Hepatocyte (in vitro differentiated cells): ENCODE measurements around the gene IMP3. TPM values are rescaled to one million over a fixed set of nuclear protein-coding genes. Genes with fewer than 3 reads are reported as not detected.
"Not testable (repeated sequence)": the region's sequence is repeated elsewhere in the genome, so short reads cannot be mapped to it uniquely, and the experiment has no call there.

Experiments used
- DNase-seq: peaks from one replicate; pipeline ENCODE4 v3.0.0-alpha.2; 2016; ENCODE audit warnings: low spot score
- H2AFZ ChIP-seq: fragments of 200-600 bp; sonication (generic); 2 replicates; pipeline ENCODE4 v1.6.0; 2016; ENCODE audit warnings: antibody characterized with exemption, mild to moderate bottlenecking
- H3K27ac ChIP-seq: fragments of 200-600 bp; sonication (generic); 2 replicates; pipeline ENCODE4 v1.5.1; 2016; ENCODE audit warnings: mild to moderate bottlenecking
- H3K27me3 ChIP-seq: fragments of 200-600 bp; sonication (generic); 2 replicates; pipeline ENCODE4 v1.6.1; 2016
- H3K36me3 ChIP-seq: fragments of 200-600 bp; sonication (generic); replicated peaks from 2 replicates; pipeline ENCODE4 v1.5.1; 2016; ENCODE audit warnings: low read depth; ENCODE audit not compliant: insufficient read depth
- H3K4me1 ChIP-seq: fragments of 200-600 bp; sonication (generic); 2 replicates; pipeline ENCODE4 v1.5.1; 2016; ENCODE audit warnings: mild to moderate bottlenecking, moderate library complexity; ENCODE audit not compliant: insufficient read depth
- H3K4me2 ChIP-seq: fragments of 200-600 bp; sonication (generic); 2 replicates; pipeline ENCODE4 v1.6.0; 2016
- H3K4me3 ChIP-seq: fragments of 200-600 bp; sonication (generic); 2 replicates; pipeline ENCODE4 v1.5.1; 2016; ENCODE audit warnings: mild to moderate bottlenecking
- H3K79me2 ChIP-seq: fragments of 200-600 bp; sonication (generic); 2 replicates; pipeline ENCODE4 v1.6.0; 2017; ENCODE audit warnings: mild to moderate bottlenecking
- H3K9me2 ChIP-seq: fragments of 200-600 bp; sonication (generic); replicated peaks from 2 replicates; pipeline ENCODE4 v1.6.0; 2017; ENCODE audit warnings: mild to moderate bottlenecking; ENCODE audit not compliant: insufficient read depth
- H3K9me3 ChIP-seq: fragments of 200-600 bp; sonication (generic); 2 replicates; pipeline ENCODE4 v1.5.1; 2016; ENCODE audit warnings: low read depth, mild to moderate bottlenecking
- H4K20me1 ChIP-seq: fragments of 200-600 bp; sonication (generic); 2 replicates; pipeline ENCODE4 v1.6.0; 2016; ENCODE audit warnings: mild to moderate bottlenecking; ENCODE audit not compliant: insufficient read depth, poor library complexity, severe bottlenecking
- EZH2 ChIP-seq: fragments of 200-600 bp; sonication (generic); IDR thresholded peaks from 2 replicates; pipeline ENCODE4 v1.6.1; 2016; ENCODE audit warnings: antibody characterized with exemption, mild to moderate bottlenecking, borderline replicate concordance
- EZH2phosphoT487 ChIP-seq: fragments of 200-600 bp; sonication (generic); IDR thresholded peaks from one replicate; pipeline ENCODE4 v1.6.1; 2018; ENCODE audit warnings: antibody characterized with exemption, mild to moderate bottlenecking, low read depth, moderate library complexity; ENCODE audit not compliant: unreplicated experiment, severe bottlenecking
- WGBS: methylation state at CpG from one replicate; pipeline ENCODE4 v1.1.6; 2016; ENCODE audit warnings: low lambda C conversion rate; ENCODE audit errors: missing lambda C conversion rate; 5-methylcytosine and 5-hydroxymethylcytosine counted together
- polyA plus RNA-seq: library from polyadenylated mRNA; unstranded; fragments of >200 nt; fragmentation: Nextera tagmentation; extraction: Ambion mirVana; gene quantifications from 2 replicates; pipeline ENCODE4 v1.2.1, GENCODE V29; 2016
- total RNA-seq: library from RNA; depleted of rRNA; stranded (reverse); fragments of >200 nt; gene quantifications from 2 replicates; pipeline ENCODE4 v1.2.3, GENCODE V29; 2014
- TF ChIP-seq, protein P1 (sequence below): fragments of 200-600 bp; sonication (generic); IDR thresholded peaks from 2 replicates; pipeline ENCODE4 v1.5.1; 2016; ENCODE audit warnings: antibody characterized with exemption, mild to moderate bottlenecking; ENCODE audit not compliant: poor library complexity

IMP3 gene
- total and polyA plus RNA-seq, 2 experiments from 2014 or later = 144 to 155 TPM

DNA sequence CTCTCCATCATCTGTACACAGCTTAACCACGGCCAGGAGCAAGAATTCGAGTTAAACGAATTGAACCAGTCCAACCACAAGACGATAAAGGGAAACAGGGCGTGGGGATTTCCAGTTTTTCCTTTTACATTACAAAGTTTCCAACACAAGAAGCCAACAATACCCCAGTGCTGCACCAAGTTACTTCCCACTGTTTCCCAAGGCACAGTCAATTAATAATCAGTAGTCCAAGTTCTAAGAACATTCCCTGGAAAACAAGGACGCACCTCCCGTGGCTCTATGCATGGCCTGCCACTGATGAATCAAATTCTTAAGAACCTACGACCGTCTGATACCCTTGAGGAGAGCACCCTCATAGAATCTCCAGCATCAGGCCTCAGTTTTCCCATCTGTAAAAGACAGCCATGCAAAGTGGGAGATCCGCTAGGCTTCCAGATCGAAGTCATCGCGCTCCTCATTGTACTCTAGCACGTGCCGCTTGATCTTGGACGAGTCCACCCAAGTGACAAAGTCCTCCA is 774 bp downstream of the IMP3 start:
- Histone ChIP-seq H3K4me3 (peak overlapping the region; percentile 51), H3K9me2 (no peaks in the 10 kb centered on the region), H4K20me1 (peaks cover 6% of the 10 kb centered on the region), H3K36me3 (no peaks in the 10 kb centered on the region), H3K27me3 (no peaks in the 10 kb centered on the region), H3K4me1 (peaks cover 13% of the 10 kb centered on the region), H3K27ac (peak overlapping the region; percentile 93), H3K79me2 (peaks cover 38% of the 10 kb centered on the region), H3K4me2 (peak overlapping the region; percentile 89), H2AFZ (peak overlapping the region; percentile 51), H3K9me3 (no peaks in the 10 kb centered on the region)
- TF ChIP-seq, protein P1, sequence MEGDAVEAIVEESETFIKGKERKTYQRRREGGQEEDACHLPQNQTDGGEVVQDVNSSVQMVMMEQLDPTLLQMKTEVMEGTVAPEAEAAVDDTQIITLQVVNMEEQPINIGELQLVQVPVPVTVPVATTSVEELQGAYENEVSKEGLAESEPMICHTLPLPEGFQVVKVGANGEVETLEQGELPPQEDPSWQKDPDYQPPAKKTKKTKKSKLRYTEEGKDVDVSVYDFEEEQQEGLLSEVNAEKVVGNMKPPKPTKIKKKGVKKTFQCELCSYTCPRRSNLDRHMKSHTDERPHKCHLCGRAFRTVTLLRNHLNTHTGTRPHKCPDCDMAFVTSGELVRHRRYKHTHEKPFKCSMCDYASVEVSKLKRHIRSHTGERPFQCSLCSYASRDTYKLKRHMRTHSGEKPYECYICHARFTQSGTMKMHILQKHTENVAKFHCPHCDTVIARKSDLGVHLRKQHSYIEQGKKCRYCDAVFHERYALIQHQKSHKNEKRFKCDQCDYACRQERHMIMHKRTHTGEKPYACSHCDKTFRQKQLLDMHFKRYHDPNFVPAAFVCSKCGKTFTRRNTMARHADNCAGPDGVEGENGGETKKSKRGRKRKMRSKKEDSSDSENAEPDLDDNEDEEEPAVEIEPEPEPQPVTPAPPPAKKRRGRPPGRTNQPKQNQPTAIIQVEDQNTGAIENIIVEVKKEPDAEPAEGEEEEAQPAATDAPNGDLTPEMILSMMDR = no peak
- TF ChIP-seq EZH2 (no peak), EZH2phosphoT487 (no peak)
- WGBS = under 1% methylated on average over 16 of the region's 16 CpGs
- no peak for DNase-seq

DNA sequence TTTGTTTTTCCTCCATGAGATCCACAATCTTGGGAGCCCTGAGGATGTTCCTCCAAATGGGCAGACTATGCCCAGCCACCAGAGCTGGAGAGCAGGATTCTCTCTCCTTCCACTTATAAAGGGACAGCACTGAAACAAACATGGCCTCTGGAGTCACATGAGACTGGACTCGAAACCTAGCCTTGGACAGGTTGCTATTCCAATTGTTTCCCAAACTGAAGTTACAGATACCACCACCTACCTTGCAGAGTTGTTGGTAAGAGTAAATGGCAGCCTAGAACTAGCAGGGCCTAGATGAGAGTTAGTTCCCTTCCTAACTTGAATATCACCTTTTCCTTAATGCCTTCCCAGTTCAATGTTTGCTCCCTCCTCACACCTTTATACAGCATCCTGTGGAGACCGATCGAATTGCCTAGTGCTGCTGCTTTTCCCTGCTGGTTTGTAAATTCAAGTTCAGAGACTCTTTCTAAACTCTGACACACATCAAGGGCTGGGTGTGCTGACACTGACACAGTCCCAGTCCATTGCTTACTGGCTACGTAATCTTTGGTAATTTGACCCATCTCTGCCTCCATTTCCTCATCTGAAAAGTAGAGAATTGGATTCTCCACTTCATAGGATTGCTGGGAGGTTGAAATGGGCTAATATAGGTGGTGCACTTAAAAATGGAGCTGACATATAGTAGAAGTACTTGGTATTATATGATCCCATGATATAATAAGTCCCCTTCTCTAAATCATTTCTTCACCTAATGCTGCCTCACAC is 2.6 kb downstream of the IMP3 start:
- Histone ChIP-seq H3K9me2 (no peaks in the 10 kb centered on the region), H3K36me3 (no peaks in the 10 kb centered on the region), H3K4me1 (peaks cover 13% of the 10 kb centered on the region), H3K4me2 (peak overlapping the region; percentile 89), H3K9me3 (no peaks in the 10 kb centered on the region), H3K27me3 (no peaks in the 10 kb centered on the region), H2AFZ (no peak overlapping the region), H3K27ac (peak overlapping the region; percentile 17), H3K4me3 (no peak overlapping the region), H4K20me1 (peaks cover 6% of the 10 kb centered on the region), H3K79me2 (peaks cover 38% of the 10 kb centered on the region)
- TF ChIP-seq EZH2 (no peak), EZH2phosphoT487 (no peak)
- TF ChIP-seq, protein P1 = no peak
- no peak for DNase-seq
- 85% methylated on average over 4 of the region's 4 CpGs for WGBS

DNA sequence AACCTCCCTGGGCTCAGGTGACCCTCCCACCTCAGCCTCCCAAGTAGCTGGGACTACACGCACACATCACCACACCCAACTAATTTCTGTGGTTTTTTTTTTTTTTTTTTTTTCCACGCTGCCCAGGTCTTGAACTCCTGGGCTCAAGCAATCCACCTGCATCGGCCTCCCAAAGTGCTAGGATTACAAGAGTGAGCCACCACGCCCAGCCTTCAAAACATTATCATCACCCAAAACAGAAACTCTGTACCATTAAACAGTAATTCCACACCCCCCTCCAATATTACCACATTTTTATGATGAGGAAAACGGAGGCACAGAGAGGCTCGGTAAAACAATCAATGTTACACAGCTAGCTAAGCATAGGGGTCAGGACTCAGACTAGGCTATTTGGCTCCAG is 4.0 kb downstream of the IMP3 start:
- no peaks in the 10 kb centered on the region for H3K9me2 ChIP-seq
- 94% methylated on average over 6 of the region's 6 CpGs for WGBS
- no peaks in the 10 kb centered on the region for H3K36me3 ChIP-seq
- H3K79me2 ChIP-seq = peaks cover 38% of the 10 kb centered on the region
- no peak for DNase-seq
- no peaks in the 10 kb centered on the region for H3K9me3 ChIP-seq
- H3K27ac ChIP-seq = no peak overlapping the region
- H3K4me1 ChIP-seq = peaks cover 9% of the 10 kb centered on the region
- H3K4me3 ChIP-seq = no peak overlapping the region
- H2AFZ ChIP-seq = no peak overlapping the region
- no peak overlapping the region for H3K4me2 ChIP-seq
- no peaks in the 10 kb centered on the region for H3K27me3 ChIP-seq
- H4K20me1 ChIP-seq = peaks cover 6% of the 10 kb centered on the region
- TF ChIP-seq, protein P1 = no peak
- TF ChIP-seq EZH2 (no peak), EZH2phosphoT487 (no peak)

DNA sequence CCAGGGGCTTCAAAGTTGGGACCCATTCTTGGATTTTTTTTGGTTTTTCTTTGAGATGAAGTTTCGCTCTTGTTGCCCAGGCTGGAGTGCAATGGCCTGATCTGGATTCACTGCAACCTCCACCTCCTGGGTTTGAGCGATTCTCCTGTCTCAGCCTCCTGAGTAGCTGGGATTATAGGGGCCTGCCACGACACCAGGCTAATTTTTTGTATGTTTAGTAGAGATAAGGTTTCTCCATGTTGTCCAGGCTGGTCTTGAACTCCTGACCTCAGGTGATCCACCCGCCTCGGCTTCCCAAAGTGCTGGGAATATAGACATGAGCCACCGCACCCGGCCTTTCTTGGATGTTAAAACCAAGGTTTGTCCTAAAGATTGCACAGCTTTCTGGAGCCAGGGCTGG is 6.1 kb downstream of the IMP3 start:
- H3K36me3 ChIP-seq, H3K9me2 ChIP-seq, H3K4me2 ChIP-seq, H3K4me3 ChIP-seq, H3K27ac ChIP-seq, H3K9me3 ChIP-seq, H3K4me1 ChIP-seq, DNase-seq, H4K20me1 ChIP-seq, H3K27me3 ChIP-seq, H2AFZ ChIP-seq: not testable (repeated sequence)
- H3K79me2 ChIP-seq = peaks cover 32% of the 10 kb centered on the region
- WGBS = 84% methylated on average over 7 of the region's 7 CpGs
